Measurements from ENCODE around the gene ABCA4.

ABCA4 gene

DNA sequence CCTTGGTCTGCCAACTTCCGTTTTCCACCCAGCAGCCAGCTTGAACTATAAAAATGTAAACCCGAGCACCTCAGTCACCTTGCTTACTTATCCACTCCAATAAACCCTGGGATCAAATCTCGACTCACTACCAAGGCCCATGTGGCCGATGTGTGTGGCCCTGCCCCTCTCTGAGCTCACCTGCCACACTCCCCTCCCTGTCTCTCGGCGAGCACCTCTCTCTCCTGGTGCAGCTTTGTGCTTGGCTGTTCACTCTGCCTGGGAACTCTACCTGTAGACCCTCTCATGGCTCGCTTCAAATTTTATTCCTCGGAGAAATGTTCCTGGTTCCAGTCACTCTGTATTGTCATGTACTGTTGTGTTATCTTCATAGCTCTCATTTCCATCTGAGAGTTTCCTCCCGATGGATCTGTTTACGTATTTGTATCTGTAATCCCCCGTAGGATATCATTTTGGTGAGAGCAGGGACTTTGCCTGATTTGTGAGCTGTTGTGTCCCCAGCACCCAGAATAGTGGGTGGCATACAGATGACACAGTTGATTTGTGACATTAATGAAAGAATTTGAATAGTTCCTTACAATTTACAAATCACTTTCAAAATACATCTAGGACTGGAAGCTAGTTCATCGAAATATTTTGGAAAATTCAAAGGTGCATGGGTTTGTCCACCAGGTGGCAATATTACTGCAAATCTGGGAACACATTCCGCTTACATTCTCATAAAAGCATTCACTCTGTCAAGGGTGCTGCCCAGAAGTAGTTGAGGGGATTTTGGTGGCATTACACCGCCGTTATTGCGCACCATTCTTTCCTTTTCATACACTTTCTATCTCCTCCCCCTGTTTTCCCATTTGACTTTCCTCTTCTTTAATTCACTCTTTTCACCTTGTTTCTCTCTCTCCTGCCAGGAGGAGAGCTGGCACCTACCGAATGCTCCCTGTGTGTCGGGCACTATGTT, 95.3 kb downstream of the ABCA4 start:
- peak; percentile 82 for FAIRE-seq

- no peak for FAIRE-seq
These were observed 96.7 kb downstream of the ABCA4 start for GRCh38 chr1:94024104-94024792.

DNA sequence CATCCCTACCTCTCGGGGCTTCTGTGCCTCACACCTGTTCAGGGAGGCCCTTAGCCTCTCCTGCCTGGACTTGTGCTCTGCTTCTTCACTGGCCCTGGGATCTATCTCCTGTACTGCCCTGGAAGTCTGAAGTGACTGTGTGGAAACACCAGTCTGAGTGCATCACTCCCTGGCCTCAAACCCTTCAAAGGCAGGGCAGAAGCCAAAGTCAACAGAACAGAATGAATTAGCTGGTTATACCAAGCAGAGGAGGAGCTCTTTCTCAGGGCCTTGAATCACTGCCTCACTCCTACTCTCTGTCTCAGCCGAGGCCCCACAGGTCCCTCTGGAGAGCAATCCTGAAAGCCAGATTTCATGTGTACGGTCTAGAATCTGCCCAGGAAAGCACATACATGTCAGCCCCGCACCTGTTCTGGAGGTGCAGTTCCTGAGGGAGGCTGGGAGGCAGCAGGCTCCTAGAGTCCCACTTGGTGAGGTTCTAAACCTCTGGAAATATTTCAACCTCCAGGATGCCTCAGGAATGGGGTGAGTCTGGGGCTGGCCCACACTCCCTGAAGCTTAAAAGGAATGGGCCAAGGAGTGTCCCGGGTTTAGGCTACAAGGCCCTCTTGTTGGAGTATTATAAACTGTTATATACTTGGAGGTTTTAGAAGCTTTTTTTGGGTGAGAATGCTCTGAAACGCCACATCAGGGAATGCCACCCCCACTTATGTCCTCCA, 98.3 kb downstream of the ABCA4 start:
- no peak for FAIRE-seq

DNA sequence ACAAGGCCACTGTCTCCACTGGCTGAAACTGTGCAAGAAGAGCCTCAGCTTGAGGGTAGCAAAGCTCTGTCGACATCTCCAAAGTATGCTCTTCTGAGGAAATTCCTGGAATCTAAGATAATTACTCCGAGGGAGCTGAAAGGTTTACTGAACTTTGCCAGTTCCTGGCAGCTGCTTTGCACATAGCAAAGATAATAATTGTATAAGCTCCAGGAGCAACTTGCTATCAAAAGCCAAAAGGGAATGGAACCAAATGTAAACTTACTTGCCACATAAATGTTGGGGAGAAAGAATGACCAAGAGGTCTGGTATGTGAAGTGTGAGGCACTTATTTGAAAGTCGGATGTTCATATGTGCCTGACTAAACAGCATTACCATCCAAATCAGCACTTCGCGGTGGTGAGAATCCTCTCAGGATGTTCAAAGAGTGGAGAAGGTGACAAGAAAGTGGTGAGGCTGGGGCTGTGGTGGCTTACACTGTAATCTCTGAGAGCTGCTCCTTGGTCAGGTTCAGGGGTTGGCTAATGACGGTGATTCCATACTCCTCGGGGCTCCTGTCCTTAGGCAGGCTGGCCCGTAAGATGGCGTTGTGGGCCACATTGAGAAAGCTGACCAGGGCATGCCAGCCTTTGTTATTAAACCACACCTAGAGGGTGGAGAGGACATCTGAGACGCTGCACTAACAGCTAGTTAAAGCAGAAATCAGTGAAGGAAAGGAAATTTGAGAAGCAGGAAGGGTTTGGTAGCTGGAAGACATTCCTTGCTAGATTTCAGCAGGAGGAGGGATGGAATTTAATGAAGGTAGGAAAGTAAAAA, 100.0 kb downstream of the ABCA4 start:
- no peak for FAIRE-seq

- no peak for FAIRE-seq
These were observed 101.6 kb downstream of the ABCA4 start for GRCh38 chr1:94019327-94019726.

GRCh38 chr1:94017155-94017829, 103.7 kb downstream of the ABCA4 start:
- no peak for FAIRE-seq

GRCh38 chr1:94015489-94015817, 105.5 kb downstream of the ABCA4 start:
- FAIRE-seq: no peak

- no peak for FAIRE-seq
These were observed 106.1 kb downstream of the ABCA4 start for GRCh38 chr1:94014635-94015488.

DNA sequence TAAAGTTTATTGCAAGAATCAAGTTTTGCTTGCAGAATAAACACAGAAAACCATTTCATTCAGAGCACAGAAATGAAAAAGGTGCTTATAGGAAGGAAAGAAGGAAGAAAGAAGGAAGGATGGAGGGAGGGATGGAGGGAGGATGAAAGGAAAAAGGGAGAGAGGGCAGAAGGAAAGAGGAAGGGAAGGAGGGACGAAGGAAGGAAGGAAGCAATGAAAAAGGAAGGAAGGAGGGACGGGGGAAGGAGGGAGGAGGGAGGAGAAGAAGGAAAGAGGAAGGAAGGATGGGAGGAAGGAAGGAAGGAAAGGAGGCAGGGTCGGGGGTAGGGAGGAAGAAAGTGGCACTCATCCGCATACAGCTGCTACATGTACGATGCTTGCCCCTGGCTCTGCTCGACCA, 106.9 kb downstream of the ABCA4 start:
- FAIRE-seq: no peak

DNA sequence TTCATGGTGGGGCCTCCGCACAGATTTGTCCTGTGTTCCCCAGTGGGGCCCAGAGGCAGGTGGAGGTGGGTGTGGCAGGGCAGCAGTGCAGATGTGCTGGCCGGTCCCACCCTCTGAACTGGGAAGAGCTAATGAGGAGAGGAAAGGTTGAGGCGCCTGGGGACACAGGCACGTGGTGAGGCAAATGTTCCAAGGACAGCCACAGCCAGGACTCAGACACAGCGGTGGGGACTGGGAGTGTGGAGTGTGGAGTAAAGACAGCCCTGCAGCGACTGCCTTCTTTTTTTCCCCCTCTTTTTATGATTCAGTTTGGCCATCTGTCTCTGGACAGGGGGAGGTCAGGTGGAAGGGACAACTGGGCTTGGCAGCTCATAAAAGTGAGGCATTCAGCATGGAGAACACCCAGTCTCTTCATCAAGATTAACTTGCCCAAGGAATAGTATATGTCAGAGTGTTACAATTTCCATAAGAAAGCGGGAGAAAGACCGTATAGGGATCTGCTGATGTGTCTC, 107.5 kb downstream of the ABCA4 start:
- no peak for FAIRE-seq

- FAIRE-seq: no peak
These were observed 108.1 kb downstream of the ABCA4 start for GRCh38 chr1:94012708-94013366.

GRCh38 chr1:94011709-94012595, 109.0 kb downstream of the ABCA4 start:
- FAIRE-seq: no peak

DNA sequence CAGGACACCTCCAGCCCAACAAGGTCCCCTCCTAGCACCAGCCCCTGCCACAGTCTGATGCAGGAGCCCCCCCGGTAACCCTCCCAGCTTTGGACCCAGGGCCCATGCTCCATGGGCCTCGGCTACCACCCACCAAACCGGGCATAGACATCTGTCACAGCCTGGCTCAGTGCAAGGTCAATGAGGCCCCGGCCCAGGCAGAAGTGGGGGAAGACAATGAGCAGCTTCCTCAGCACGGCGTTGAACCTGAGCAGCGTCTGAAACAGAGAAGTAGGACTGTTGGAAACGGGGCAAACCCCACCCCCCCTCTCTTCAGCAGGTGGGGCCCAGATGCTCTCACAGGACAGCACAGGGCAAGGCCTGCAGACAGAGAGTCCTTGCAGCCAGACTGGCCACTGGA, 109.8 kb downstream of the ABCA4 start:
- FAIRE-seq: no peak

DNA sequence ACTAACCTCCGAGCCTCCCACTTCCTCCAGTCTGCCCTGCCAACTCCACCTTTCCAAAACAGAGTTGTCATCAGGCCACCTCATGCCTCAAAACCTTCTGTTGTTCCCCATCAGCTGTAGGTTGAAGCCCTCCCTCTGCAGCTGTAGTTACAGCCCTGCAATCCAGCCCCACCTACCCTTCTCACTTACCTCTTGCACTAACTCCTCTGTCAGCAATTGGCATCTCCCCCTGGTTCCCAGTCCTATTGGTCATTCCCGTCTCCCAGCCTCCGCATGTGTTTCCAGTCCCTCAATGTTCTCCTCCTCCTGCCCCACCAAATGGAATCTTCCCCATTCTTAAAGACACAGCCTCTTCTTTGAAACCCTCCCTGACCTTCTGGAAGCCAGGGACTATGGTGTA, 111.6 kb downstream of the ABCA4 start:
- FAIRE-seq: no peak

- FAIRE-seq: no peak
These were observed 114.3 kb downstream of the ABCA4 start for GRCh38 chr1:94006604-94007003.

DNA sequence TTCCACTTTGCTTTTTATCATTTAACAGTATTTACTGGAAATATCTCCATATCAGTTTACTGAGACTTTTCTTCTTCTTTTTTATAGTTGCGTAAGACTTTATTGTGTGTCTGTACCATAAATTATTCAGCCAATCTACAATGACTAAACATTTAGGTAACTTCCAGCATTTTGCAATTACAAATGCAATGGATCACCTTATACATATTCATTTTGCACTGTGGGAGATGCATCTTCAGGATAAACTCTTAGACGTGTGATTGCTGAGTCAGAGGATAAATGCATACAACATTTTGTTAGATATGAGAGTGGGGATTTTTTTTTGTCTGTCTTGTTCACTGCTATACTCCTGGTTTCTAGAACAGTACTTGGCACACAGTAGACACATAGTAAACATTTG, 116.0 kb downstream of the ABCA4 start:
- no peak for FAIRE-seq

GRCh38 chr1:94002046-94002787, 118.7 kb downstream of the ABCA4 start:
- FAIRE-seq: no peak

DNA sequence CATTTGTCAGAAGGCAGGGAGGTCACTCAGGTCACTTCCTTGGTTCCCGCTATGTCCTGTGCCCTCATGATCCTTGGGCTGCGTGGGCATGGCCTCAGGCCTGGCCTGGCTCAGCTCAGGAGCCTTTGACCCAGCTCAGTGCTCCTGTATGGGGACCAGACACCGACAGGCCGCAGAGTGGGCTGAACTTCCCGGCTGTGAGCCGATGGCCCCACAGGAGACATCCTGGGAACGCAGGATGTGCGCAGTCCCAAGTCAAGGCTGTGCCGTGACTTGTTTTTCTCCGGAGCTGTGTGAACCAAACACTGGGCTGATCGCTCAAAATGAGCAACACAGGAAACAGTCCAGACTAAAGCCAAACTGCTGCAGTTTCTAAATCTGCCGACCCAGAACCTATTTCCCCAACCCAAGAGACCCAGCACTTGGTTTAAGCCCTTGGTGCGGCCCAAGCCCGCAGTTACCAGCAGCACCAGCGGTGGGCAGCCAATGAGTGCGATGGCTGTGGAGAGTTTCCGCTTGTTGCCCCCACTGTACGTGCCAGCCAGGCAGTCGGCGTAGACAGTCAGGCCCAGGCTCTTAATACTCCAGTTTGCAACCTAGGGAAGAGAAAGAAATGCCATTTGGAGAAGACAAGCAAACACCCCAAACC, 119.4 kb downstream of the ABCA4 start:
- FAIRE-seq: no peak
